D341Med (cell line): Measurements from ENCODE around the gene JMJD1C.

Experiments
- DNase-seq: peaks from one replicate; pipeline ENCODE4 v3.0.0; 2012; ENCODE audit warnings: low spot score

Gene JMJD1C

GRCh38 chr10:63213489-63213888, 252.3 kb downstream of the JMJD1C start:
- DNase-seq = peak; percentile 17

- DNase-seq = no peak
These were observed 255.1 kb downstream of the JMJD1C start for GRCh38 chr10:63210611-63211196.

- DNase-seq = no peak
These were observed 256.1 kb downstream of the JMJD1C start for GRCh38 chr10:63209705-63210104.

- peak; percentile 11 for DNase-seq
These were observed 256.8 kb downstream of the JMJD1C start for GRCh38 chr10:63208986-63209385.

GRCh38 chr10:63206997-63207811, 258.6 kb downstream of the JMJD1C start:
- DNase-seq = no peak

- DNase-seq = no peak
These were observed 259.2 kb downstream of the JMJD1C start for GRCh38 chr10:63206576-63206975.

- DNase-seq = no peak
These were observed 260.4 kb downstream of the JMJD1C start for GRCh38 chr10:63205421-63205820.

GRCh38 chr10:63204667-63205391, 260.9 kb downstream of the JMJD1C start:
- DNase-seq = no peak

- no peak for DNase-seq
These were observed 264.7 kb downstream of the JMJD1C start for GRCh38 chr10:63201118-63201517.

GRCh38 chr10:63200431-63200830, 265.3 kb downstream of the JMJD1C start:
- no peak for DNase-seq

GRCh38 chr10:63199716-63200115, 266.1 kb downstream of the JMJD1C start:
- DNase-seq = no peak

GRCh38 chr10:63197344-63198092, 268.3 kb downstream of the JMJD1C start:
- DNase-seq = no peak

GRCh38 chr10:63192826-63193225, 273.0 kb downstream of the JMJD1C start:
- DNase-seq = no peak

GRCh38 chr10:63175534-63175933, 290.2 kb downstream of the JMJD1C start:
- no peak for DNase-seq

GRCh38 chr10:63173468-63174232, 292.1 kb downstream of the JMJD1C start:
- DNase-seq = no peak

GRCh38 chr10:63171926-63172325, 293.9 kb downstream of the JMJD1C start:
- no peak for DNase-seq

GRCh38 chr10:63171255-63171855, 294.4 kb downstream of the JMJD1C start:
- DNase-seq = no peak

GRCh38 chr10:63169624-63170023, 296.2 kb downstream of the JMJD1C start:
- no peak for DNase-seq

GRCh38 chr10:63168821-63169462, 296.8 kb downstream of the JMJD1C start:
- DNase-seq = no peak

- DNase-seq = peak; percentile 33
These were observed 299.0 kb downstream of the JMJD1C start for GRCh38 chr10:63166742-63167258.
